Smooth muscle cell (in vitro differentiated cells): ENCODE data around the gene COL2A1. TPM values are rescaled to one million over a fixed set of nuclear protein-coding genes. Genes with fewer than 3 reads are reported as not detected.

Source experiments
- DNase-seq: peaks from one replicate; lab custom pipeline; 2025; ENCODE audit not compliant: unreplicated experiment; lab: John Stamatoyannopoulos, UW
- H2AFZ ChIP-seq: fragments of 200-600 bp; sonication (generic); 2 replicates; pipeline ENCODE4 v1.6.0; 2016; ENCODE audit warnings: antibody characterized with exemption, low read depth, mild to moderate bottlenecking
- H3F3A ChIP-seq: fragments of 200-600 bp; sonication (generic); 2 replicates; pipeline ENCODE4 v1.6.0; 2017; ENCODE audit warnings: antibody characterized with exemption, low read depth
- H3K27ac ChIP-seq: fragments of 200-600 bp; sonication (generic); 2 replicates; pipeline ENCODE4 v1.5.1; 2016; ENCODE audit warnings: low read depth, mild to moderate bottlenecking
- H3K27me3 ChIP-seq: fragments of 200-600 bp; sonication (generic); 2 replicates; pipeline ENCODE4 v1.6.1; 2016; ENCODE audit warnings: low read depth, mild to moderate bottlenecking
- H3K36me3 ChIP-seq: fragments of 200-600 bp; sonication (generic); 2 replicates; pipeline ENCODE4 v1.5.1; 2016; ENCODE audit warnings: low read depth
- H3K4me1 ChIP-seq: fragments of 200-600 bp; sonication (generic); 2 replicates; pipeline ENCODE4 v1.5.1; 2016; ENCODE audit warnings: low read depth
- H3K4me2 ChIP-seq: fragments of 200-600 bp; sonication (generic); 2 replicates; pipeline ENCODE4 v1.6.0; 2016; ENCODE audit warnings: mild to moderate bottlenecking
- H3K4me3 ChIP-seq: fragments of 200-600 bp; sonication (generic); 2 replicates; pipeline ENCODE4 v1.5.1; 2016; ENCODE audit warnings: mild to moderate bottlenecking
- H3K79me2 ChIP-seq: fragments of 200-600 bp; sonication (generic); 2 replicates; pipeline ENCODE4 v1.6.0; 2016; ENCODE audit warnings: low read depth, mild to moderate bottlenecking
- H3K9ac ChIP-seq: fragments of 200-600 bp; sonication (generic); 2 replicates; pipeline ENCODE4 v1.6.0; 2016; ENCODE audit warnings: low read depth
- H3K9me3 ChIP-seq: fragments of 200-600 bp; sonication (generic); replicated peaks from 2 replicates; pipeline ENCODE4 v1.5.1; 2016; ENCODE audit warnings: low read depth
- H4K20me1 ChIP-seq: fragments of 200-600 bp; sonication (generic); 2 replicates; pipeline ENCODE4 v1.6.0; 2016; ENCODE audit warnings: low read depth
- WGBS: methylation state at CpG from one replicate; pipeline ENCODE4 v1.1.7; 2016; ENCODE audit warnings: low lambda C conversion rate; 5-methylcytosine and 5-hydroxymethylcytosine counted together
- polyA plus RNA-seq: library from polyadenylated mRNA; unstranded; fragments of >200 nt; fragmentation: Nextera tagmentation; extraction: Ambion mirVana; gene quantifications from 2 replicates; pipeline ENCODE4 v1.2.1, GENCODE V29; 2016
- total RNA-seq: library from RNA; depleted of rRNA; stranded (reverse); fragments of >200 nt; gene quantifications from 2 replicates; pipeline ENCODE4 v1.2.3, GENCODE V29; 2014
- TF ChIP-seq, protein P1 (sequence below): fragments of 200-600 bp; sonication (generic); IDR thresholded peaks from 2 replicates; pipeline ENCODE4 v1.5.1; 2017; ENCODE audit warnings: borderline replicate concordance, mild to moderate bottlenecking, antibody characterized with exemption; ENCODE audit not compliant: insufficient read depth, poor library complexity, severe bottlenecking

The COL2A1 gene
- total and polyA plus RNA-seq, 2 experiments from 2014 or later: 1.6 to 8.6 TPM

DNA sequence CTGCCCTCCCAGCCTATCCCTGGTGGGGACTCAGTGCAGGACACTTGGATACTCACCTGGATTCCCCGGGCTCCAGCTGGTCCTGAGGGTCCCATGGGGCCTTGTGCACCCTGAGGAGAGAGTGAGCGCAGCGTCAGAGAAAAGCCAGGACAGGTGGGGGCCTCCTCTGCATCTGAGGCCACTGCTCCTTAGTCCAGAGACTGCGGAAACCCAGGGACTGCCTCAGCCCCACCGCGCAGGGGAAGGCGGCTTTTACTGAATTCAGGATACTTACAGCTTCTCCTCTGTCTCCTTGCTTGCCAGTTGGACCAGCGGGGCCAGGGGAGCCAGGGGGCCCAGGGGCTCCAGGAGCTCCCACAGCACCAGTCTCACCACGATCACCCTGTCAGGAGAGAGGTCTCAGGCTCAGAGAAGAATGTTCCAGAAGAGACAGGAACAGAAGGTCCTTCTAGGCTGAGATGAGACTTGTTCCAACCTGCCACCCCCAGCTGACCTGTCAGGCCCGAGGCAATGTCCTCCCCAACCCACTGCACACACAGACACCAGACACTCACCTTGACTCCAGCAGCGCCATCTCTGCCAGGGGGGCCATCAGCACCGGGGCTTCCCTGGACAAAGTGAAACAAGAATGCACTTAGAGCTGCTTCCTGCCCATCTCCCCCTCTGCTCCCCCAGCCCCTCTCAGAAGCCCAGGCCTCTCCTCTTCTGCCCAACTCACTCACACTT, 27.1 kb downstream of the COL2A1 start:
- Histone ChIP-seq H3K27me3 (no peaks in the 10 kb centered on the region), H3K4me3 (no peak overlapping the region), H3K36me3 (no peaks in the 10 kb centered on the region), H2AFZ (no peak overlapping the region), H3K9ac (no peak overlapping the region), H3K4me2 (no peak overlapping the region), H3K9me3 (no peaks in the 10 kb centered on the region), H4K20me1 (no peaks in the 10 kb centered on the region), H3K4me1 (no peaks in the 10 kb centered on the region), H3K27ac (no peak overlapping the region), H3K79me2 (no peaks in the 10 kb centered on the region), H3F3A (no peaks in the 10 kb centered on the region)
- WGBS: 87% methylated on average over 12 of the region's 12 CpGs
- TF ChIP-seq, protein P1, sequence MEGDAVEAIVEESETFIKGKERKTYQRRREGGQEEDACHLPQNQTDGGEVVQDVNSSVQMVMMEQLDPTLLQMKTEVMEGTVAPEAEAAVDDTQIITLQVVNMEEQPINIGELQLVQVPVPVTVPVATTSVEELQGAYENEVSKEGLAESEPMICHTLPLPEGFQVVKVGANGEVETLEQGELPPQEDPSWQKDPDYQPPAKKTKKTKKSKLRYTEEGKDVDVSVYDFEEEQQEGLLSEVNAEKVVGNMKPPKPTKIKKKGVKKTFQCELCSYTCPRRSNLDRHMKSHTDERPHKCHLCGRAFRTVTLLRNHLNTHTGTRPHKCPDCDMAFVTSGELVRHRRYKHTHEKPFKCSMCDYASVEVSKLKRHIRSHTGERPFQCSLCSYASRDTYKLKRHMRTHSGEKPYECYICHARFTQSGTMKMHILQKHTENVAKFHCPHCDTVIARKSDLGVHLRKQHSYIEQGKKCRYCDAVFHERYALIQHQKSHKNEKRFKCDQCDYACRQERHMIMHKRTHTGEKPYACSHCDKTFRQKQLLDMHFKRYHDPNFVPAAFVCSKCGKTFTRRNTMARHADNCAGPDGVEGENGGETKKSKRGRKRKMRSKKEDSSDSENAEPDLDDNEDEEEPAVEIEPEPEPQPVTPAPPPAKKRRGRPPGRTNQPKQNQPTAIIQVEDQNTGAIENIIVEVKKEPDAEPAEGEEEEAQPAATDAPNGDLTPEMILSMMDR: no peak
- no peak for DNase-seq

DNA sequence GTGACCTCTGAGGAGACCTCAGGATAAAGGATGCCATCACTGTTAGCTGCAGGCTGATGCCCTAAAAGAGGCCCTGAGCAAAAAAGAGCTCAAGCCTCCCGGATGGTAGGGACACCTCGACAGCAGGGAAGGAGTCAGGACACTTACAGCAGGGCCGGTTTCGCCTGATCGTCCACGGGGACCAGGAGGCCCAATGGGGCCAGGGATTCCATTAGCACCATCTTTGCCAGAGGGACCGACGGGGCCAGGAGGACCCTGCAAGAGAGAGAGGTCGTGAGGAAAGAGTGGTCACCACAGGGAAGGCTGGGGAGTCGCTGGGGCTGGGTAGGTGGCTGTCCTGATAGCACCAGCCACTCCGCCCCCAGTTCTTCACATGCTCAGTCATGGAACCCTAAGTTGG, 28.5 kb downstream of the COL2A1 start:
- 96% methylated on average over 11 of the region's 11 CpGs for WGBS
- Histone ChIP-seq H3K36me3 (no peaks in the 10 kb centered on the region), H3K27ac (no peak overlapping the region), H4K20me1 (no peaks in the 10 kb centered on the region), H3K79me2 (no peaks in the 10 kb centered on the region), H3K4me3 (no peak overlapping the region), H3K4me2 (no peak overlapping the region), H3F3A (no peaks in the 10 kb centered on the region), H3K9ac (no peak overlapping the region), H2AFZ (no peak overlapping the region), H3K9me3 (no peaks in the 10 kb centered on the region), H3K27me3 (no peaks in the 10 kb centered on the region), H3K4me1 (no peaks in the 10 kb centered on the region)
- TF ChIP-seq, protein P1: no peak
- no peak for DNase-seq

DNA sequence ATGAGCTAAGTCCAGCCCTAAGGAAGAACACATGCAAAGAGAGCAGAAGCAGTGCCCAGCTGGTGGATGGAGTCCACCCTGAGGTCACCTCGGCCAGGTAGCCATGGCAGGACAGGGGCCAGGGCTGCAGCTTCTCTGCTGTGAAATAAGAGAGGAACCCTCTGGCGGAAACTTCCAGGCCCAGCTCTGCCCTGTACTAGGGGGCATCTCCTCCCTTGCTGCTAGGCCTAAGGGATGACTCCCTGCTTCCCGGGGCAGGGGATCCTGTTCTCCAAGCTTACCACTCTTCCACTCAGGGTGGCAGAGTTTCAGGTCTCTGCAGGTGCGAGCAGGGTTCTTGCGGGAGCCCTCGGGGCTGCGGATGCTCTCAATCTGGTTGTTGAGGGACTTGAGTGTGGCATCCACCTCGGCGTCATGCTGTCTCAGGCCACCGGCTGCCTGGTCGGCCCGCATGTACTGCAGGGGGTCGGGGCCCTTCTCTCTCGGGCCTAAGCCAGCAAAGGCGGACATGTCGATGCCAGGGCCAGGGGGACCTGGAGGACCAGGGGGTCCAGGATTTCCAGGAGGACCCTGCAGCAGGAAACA, 29.1 kb downstream of the COL2A1 start:
- TF ChIP-seq, protein P1: no peak
- no peak overlapping the region for H3K4me3 ChIP-seq
- no peaks in the 10 kb centered on the region for H4K20me1 ChIP-seq
- no peaks in the 10 kb centered on the region for H3K36me3 ChIP-seq
- no peaks in the 10 kb centered on the region for H3K9me3 ChIP-seq
- no peak for DNase-seq
- H3K4me1 ChIP-seq: no peaks in the 10 kb centered on the region
- no peak overlapping the region for H3K9ac ChIP-seq
- H2AFZ ChIP-seq: no peak overlapping the region
- H3K27me3 ChIP-seq: no peaks in the 10 kb centered on the region
- no peaks in the 10 kb centered on the region for H3K79me2 ChIP-seq
- H3F3A ChIP-seq: no peaks in the 10 kb centered on the region
- no peak overlapping the region for H3K27ac ChIP-seq
- WGBS: 96% methylated on average over 16 of the region's 16 CpGs
- no peak overlapping the region for H3K4me2 ChIP-seq

DNA sequence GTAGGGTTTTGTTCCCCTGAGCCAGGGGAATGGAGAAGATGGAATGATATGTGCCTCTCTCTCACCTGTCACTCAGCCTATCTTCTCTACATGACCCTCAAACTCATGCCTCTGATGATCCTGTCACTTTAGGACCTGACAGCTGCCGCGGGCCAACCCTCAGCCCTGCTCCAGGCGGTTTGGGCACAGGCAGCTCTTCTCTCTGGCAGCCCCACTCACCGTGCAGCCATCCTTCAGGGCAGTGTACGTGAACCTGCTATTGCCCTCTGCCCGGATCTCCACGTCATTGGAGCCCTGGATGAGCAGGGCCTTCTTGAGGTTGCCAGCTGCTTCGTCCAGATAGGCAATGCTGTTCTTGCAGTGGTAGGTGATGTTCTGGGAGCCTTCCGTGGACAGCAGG, 30.4 kb downstream of the COL2A1 start:
- no peak overlapping the region for H2AFZ ChIP-seq
- 91% methylated on average over 9 of the region's 9 CpGs for WGBS

More for the DNA sequence above, 30.4 kb downstream of the COL2A1 start:
- Histone ChIP-seq H3F3A (no peaks in the 10 kb centered on the region), H3K36me3 (no peaks in the 10 kb centered on the region), H3K9ac (no peak overlapping the region), H3K4me3 (no peak overlapping the region), H3K4me2 (no peak overlapping the region), H4K20me1 (no peaks in the 10 kb centered on the region), H3K27me3 (no peaks in the 10 kb centered on the region), H3K4me1 (no peaks in the 10 kb centered on the region), H3K79me2 (no peaks in the 10 kb centered on the region), H3K27ac (no peak overlapping the region), H3K9me3 (no peaks in the 10 kb centered on the region)
- TF ChIP-seq, protein P1: no peak
- DNase-seq: no peak
